ENCODE measurements around the gene CDPF1. TPM values are rescaled to one million over a fixed set of nuclear protein-coding genes. Genes with fewer than 3 reads are reported as not detected.

The CDPF1 gene
- polyA plus RNA-seq, 1 donor from 2014 or later, result 32.7 TPM

DNA sequence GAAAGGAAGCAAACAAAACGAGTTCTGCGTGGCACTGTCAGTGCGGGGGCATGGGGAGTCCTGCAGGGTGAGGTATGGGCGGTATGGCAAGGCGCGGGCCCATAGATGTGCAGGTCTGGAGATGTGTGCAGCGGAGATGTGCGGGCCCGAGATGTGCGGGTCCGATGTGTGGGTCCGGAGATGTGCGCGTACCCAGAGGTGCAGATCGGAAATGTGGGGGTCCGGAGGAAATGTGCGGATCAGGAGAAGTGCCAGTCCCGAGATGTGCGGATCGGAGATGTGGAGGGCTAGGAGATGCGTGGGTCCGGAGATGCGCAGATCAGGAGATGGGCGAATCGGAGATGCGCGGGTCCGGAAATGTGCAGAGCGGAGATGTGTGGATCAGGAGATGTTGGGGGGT is 35.9 kb downstream of the CDPF1 start:
- Histone ChIP-seq H3K9me3 (ENCODE audit: low read length) (no peaks in the 10 kb centered on the region), H3K9ac (ENCODE audit: low read length) (no peak overlapping the region), H3F3A (ENCODE audit: insufficient read depth, low read length, poor library complexity, severe bottlenecking) (no peaks in the 10 kb centered on the region), H3K4me2 (ENCODE audit: low read length) (no peak overlapping the region), H3K27ac (ENCODE audit: low read length) (no peak overlapping the region), H4K20me1 (ENCODE audit: insufficient read depth) (no peaks in the 10 kb centered on the region), H2AFZ (ENCODE audit: low read depth, low read length) (no peak overlapping the region), H3K79me2 (replicated peaks; ENCODE audit: insufficient read depth, low read length) (no peaks in the 10 kb centered on the region), H3K9me2 (ENCODE audit: insufficient read depth, low read length) (no peaks in the 10 kb centered on the region), H3K36me3 (ENCODE audit: insufficient read depth, low read length) (no peaks in the 10 kb centered on the region), H3K27me3 (ENCODE audit: insufficient read depth, low read depth, low read length) (no peaks in the 10 kb centered on the region), H3K4me3 (ENCODE audit: low read length) (no peak overlapping the region)
- no peak for TF ChIP-seq EP300 (conservative IDR thresholded peaks at IDR 0.05; ENCODE audit: poor library complexity, severe bottlenecking)
- TF ChIP-seq POLR2AphosphoS5 (IDR thresholded peaks at IDR 0.05), result no peak
- TF ChIP-seq TAF1 (IDR thresholded peaks at IDR 0.05; ENCODE audit: low read depth), result no peak
- no peak for TF ChIP-seq RAD21 (conservative IDR thresholded peaks at IDR 0.05)
- TF ChIP-seq SMC3 (conservative IDR thresholded peaks at IDR 0.05; ENCODE audit: poor library complexity), result no peak
- TF ChIP-seq, protein P1, sequence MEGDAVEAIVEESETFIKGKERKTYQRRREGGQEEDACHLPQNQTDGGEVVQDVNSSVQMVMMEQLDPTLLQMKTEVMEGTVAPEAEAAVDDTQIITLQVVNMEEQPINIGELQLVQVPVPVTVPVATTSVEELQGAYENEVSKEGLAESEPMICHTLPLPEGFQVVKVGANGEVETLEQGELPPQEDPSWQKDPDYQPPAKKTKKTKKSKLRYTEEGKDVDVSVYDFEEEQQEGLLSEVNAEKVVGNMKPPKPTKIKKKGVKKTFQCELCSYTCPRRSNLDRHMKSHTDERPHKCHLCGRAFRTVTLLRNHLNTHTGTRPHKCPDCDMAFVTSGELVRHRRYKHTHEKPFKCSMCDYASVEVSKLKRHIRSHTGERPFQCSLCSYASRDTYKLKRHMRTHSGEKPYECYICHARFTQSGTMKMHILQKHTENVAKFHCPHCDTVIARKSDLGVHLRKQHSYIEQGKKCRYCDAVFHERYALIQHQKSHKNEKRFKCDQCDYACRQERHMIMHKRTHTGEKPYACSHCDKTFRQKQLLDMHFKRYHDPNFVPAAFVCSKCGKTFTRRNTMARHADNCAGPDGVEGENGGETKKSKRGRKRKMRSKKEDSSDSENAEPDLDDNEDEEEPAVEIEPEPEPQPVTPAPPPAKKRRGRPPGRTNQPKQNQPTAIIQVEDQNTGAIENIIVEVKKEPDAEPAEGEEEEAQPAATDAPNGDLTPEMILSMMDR (IDR thresholded peaks at IDR 0.05; ENCODE audit: poor library complexity, severe bottlenecking), result no peak
- no peak for TF ChIP-seq MXI1 (conservative IDR thresholded peaks at IDR 0.05; ENCODE audit: poor library complexity, severe bottlenecking)
- TF ChIP-seq EZH2 (IDR thresholded peaks at IDR 0.05; ENCODE audit: borderline replicate concordance, insufficient read depth, low read length, poor library complexity, severe bottlenecking), result no peak
- TF ChIP-seq, protein P2, sequence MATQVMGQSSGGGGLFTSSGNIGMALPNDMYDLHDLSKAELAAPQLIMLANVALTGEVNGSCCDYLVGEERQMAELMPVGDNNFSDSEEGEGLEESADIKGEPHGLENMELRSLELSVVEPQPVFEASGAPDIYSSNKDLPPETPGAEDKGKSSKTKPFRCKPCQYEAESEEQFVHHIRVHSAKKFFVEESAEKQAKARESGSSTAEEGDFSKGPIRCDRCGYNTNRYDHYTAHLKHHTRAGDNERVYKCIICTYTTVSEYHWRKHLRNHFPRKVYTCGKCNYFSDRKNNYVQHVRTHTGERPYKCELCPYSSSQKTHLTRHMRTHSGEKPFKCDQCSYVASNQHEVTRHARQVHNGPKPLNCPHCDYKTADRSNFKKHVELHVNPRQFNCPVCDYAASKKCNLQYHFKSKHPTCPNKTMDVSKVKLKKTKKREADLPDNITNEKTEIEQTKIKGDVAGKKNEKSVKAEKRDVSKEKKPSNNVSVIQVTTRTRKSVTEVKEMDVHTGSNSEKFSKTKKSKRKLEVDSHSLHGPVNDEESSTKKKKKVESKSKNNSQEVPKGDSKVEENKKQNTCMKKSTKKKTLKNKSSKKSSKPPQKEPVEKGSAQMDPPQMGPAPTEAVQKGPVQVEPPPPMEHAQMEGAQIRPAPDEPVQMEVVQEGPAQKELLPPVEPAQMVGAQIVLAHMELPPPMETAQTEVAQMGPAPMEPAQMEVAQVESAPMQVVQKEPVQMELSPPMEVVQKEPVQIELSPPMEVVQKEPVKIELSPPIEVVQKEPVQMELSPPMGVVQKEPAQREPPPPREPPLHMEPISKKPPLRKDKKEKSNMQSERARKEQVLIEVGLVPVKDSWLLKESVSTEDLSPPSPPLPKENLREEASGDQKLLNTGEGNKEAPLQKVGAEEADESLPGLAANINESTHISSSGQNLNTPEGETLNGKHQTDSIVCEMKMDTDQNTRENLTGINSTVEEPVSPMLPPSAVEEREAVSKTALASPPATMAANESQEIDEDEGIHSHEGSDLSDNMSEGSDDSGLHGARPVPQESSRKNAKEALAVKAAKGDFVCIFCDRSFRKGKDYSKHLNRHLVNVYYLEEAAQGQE (IDR thresholded peaks at IDR 0.05; ENCODE audit: borderline replicate concordance), result no peak

DNA sequence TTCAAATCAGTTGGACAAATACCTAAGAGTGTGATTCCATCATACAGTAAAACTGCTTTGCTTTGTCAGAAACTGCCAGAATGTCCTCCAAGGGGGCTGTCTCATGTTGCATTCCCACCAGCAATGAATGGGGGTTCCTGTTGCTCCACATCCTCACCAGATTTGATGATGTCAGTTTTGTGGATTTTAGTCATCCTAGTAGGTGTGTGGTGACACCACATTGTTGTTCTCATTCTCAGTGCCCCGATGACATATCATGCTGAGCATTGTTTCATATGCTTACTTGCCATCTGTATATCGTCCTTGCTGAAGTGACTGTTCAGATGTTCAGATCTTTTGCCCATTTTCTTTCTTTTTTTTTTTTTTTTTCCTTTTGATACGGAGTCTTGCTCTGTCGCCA is 37.0 kb downstream of the CDPF1 start:
- Histone ChIP-seq H4K20me1 (ENCODE audit: insufficient read depth) (no peaks in the 10 kb centered on the region), H3K36me3 (ENCODE audit: insufficient read depth, low read length) (no peaks in the 10 kb centered on the region), H3F3A (ENCODE audit: insufficient read depth, low read length, poor library complexity, severe bottlenecking) (no peaks in the 10 kb centered on the region), H3K9ac (ENCODE audit: low read length) (no peak overlapping the region), H3K27ac (ENCODE audit: low read length) (no peak overlapping the region), H3K9me2 (ENCODE audit: insufficient read depth, low read length) (no peaks in the 10 kb centered on the region), H3K27me3 (ENCODE audit: insufficient read depth, low read depth, low read length) (no peaks in the 10 kb centered on the region), H3K79me2 (replicated peaks; ENCODE audit: insufficient read depth, low read length) (no peaks in the 10 kb centered on the region), H2AFZ (ENCODE audit: low read depth, low read length) (no peak overlapping the region), H3K4me2 (ENCODE audit: low read length) (no peak overlapping the region), H3K9me3 (ENCODE audit: low read length) (no peaks in the 10 kb centered on the region), H3K4me3 (ENCODE audit: low read length) (no peak overlapping the region)
- TF ChIP-seq RAD21 (conservative IDR thresholded peaks at IDR 0.05) (no peak), POLR2AphosphoS5 (IDR thresholded peaks at IDR 0.05) (no peak), TAF1 (IDR thresholded peaks at IDR 0.05; ENCODE audit: low read depth) (no peak), EZH2 (IDR thresholded peaks at IDR 0.05; ENCODE audit: borderline replicate concordance, insufficient read depth, low read length, poor library complexity, severe bottlenecking) (no peak), SMC3 (conservative IDR thresholded peaks at IDR 0.05; ENCODE audit: poor library complexity) (no peak), EP300 (conservative IDR thresholded peaks at IDR 0.05; ENCODE audit: poor library complexity, severe bottlenecking) (no peak), MXI1 (conservative IDR thresholded peaks at IDR 0.05; ENCODE audit: poor library complexity, severe bottlenecking) (no peak)
- TF ChIP-seq, protein P2 (IDR thresholded peaks at IDR 0.05; ENCODE audit: borderline replicate concordance), result no peak
